GM13977 (cell line): ENCODE data around the gene KISS1.
"Not testable (repeated sequence)": the region's sequence is repeated elsewhere in the genome, so short reads cannot be mapped to it uniquely, and the experiment has no call there.

ENCODE experiments used
- DNase-seq: peaks from one replicate; pipeline ENCODE4 v3.0.0; 2012; ENCODE audit warnings: low spot score
- in situ Hi-C: fragments of 300-500 bp; cut with MboI; formaldehyde crosslinking; loops from one replicate; pipeline ENCODE4 v1.12.0; 2022; ENCODE audit warnings: low sequenced_read_pairs, low pct_unique_long_range_greater_than_20kb, mixed read lengths, inconsistent platforms; ENCODE audit not compliant: unreplicated experiment
- TF ChIP-seq, protein P1 (sequence below): IDR thresholded peaks from 2 replicates; pipeline ENCODE4 v1.5.1; 2012; ENCODE audit warnings: mild to moderate bottlenecking, control low read depth; ENCODE audit not compliant: insufficient read depth; ENCODE audit errors: extremely low read depth, missing control alignments

The KISS1 gene, protein sequence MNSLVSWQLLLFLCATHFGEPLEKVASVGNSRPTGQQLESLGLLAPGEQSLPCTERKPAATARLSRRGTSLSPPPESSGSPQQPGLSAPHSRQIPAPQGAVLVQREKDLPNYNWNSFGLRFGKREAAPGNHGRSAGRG

DNA sequence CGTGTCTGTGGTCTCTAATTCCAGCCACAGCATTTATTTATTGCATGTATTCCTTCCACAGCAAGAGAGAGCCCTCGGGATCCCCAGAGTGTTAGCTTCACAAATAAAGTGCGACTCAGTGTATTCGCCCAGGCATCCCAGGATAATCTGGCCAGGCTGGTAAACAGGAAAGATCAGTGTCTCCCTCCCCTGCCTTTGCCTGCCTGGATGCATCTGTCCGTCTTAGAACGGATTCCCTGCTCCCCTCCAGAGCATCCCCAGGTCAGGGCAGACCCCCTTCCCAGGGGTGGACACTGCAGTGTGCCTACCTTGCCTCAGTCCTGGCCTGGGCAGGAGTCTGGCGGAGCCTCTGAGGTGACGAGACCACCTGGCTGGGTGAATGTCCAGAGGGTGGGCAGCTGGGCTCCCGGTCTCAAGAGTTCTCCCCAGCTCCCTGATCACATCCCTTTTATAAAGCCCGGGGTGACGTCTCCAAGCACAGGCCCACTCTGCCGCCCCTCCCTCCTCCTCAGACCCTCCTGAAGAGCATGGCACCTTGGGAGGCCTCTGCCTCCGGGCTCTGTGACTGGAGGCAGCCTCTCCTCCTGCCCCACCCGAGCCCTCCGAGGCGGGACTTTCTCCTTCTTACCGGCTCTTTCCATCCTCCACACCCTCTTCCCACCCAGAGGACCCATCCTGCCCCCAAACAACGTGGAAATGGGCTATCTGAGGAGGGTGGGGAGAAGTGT is at the start of gene KISS1:
KISS1 (minus strand) TSS at position 424 of the 728 bp plus-strand sequence. CDS start 3,615 bp downstream, outside the sequence.
- no peak for DNase-seq
- in situ Hi-C loops = no loop called here

DNA sequence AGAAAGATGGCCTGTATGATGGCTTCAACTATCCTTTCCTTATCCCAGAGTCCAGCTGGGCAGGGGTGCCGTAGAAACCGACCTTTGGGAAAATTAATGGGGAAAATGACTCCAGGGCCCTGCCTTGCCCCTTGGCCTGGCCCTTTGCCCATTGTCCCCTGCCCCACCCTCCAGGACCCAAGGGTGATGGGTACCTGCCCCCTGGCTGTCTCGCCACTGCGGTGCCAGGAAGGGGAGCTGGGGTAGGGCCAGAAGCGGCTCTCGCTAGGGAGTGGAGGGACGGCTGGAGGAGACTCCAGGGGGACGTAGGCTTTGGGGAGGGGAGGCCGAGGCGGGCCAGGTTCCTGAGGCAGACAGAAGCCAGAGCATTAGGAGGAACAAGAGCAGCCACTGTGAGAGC is 46.6 kb upstream of the KISS1 start:
- TF ChIP-seq, protein P1, sequence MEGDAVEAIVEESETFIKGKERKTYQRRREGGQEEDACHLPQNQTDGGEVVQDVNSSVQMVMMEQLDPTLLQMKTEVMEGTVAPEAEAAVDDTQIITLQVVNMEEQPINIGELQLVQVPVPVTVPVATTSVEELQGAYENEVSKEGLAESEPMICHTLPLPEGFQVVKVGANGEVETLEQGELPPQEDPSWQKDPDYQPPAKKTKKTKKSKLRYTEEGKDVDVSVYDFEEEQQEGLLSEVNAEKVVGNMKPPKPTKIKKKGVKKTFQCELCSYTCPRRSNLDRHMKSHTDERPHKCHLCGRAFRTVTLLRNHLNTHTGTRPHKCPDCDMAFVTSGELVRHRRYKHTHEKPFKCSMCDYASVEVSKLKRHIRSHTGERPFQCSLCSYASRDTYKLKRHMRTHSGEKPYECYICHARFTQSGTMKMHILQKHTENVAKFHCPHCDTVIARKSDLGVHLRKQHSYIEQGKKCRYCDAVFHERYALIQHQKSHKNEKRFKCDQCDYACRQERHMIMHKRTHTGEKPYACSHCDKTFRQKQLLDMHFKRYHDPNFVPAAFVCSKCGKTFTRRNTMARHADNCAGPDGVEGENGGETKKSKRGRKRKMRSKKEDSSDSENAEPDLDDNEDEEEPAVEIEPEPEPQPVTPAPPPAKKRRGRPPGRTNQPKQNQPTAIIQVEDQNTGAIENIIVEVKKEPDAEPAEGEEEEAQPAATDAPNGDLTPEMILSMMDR = no peak
- in situ Hi-C loops = no loop called here
- no peak for DNase-seq

More for the DNA sequence above, at the start of gene KISS1:
- TF ChIP-seq, protein P1 = no peak

DNA sequence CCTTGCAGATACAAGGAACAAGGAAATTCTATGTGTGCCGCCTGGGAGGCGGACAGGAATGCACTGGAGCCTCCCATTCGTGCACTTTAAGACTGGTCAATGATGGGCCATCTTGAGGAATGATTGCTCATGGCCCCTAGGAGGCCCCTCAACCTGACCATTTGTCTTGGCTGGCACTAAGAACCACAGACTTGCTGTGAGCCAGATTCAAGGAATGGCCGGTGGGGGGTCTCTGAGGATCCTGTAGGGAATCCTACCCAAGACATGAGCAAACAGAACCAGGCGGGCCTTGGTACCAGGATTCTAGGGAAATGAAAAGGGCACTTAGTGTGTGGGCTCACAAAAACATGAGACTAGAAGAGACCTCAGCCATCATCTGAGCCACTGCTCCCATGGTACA is 45.6 kb upstream of the KISS1 start:
- TF ChIP-seq, protein P1 = no peak
- in situ Hi-C loops = no loop called here
- no peak for DNase-seq

DNA sequence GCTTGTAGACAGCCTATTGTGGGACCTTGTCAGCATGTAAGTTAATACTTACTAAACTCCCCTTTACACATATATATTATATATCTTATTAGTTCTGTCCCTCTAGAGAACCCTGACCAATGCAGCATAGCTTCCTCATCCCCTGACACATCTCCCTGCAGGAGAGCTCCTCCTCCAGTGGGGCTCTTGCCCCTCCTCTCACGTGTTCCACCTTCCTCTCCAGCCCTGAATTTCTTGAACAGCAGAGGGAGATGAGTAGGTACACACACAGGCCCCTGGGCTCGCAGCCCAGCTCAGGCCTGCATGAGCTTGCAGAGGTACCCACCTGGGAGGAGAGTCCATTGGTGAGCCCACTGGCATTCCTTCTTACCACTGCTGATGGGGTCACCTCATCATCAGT is 44.8 kb upstream of the KISS1 start:
- TF ChIP-seq, protein P1 = no peak
- in situ Hi-C loops = no loop called here
- no peak for DNase-seq

DNA sequence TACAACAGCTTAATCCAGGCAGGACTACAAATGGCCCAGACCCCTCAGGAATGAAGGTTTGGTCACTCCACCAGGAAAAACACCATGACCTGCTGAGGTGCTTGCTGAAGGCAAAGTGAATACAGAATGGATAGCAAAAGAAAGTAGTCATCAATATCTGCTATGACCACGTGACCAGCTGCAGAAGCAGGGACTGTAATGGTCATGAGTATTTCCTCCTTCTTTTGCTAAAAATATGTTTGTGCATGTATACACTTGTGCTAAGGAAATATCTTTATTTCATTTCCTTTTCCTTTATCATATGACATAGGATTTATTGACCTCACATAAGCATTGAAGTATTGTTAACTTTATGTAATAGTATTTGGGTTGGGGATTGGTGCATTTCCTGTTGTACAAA is 43.9 kb upstream of the KISS1 start:
- TF ChIP-seq, protein P1 = no peak
- in situ Hi-C loops = no loop called here
- DNase-seq = no peak

DNA sequence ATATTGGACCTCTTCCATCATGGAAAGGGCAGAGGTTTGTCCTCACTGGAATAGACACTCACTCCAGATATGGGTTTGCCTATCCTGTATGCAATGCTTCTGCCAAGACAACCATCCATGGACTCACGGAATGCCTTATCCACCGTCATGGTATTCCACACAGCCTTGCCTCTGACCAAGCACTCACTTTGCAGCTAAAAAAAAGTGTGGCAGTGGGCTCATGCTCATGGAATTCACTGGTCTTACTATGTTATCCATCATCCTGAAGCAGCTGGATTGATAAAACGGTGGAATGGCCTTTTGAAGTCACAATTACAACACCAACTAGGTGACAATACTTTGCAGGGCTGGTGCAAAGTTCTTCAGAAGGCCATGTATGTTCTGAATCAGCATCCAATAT is 43.1 kb upstream of the KISS1 start:
- DNase-seq, in situ Hi-C loops: not testable (repeated sequence)

DNA sequence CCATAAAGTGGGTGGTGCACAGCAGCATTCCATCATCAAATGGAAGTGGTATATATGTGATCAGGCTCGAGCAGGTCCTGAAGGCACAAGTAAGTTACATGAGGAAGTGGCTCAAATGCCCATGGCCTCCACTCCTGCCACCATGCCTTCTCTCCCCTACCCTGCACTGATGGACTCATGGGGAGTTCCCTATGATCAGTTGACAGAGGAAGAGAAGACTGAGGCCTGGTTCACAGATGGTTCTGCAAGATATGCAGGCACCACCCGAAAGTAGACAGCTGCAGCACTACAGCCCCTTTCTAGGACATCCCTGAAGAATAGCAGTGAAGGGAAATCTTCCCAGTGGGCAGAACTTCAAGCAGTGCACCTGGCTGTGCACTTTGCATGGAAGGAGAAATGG is 42.2 kb upstream of the KISS1 start:
- DNase-seq, in situ Hi-C loops: not testable (repeated sequence)

DNA sequence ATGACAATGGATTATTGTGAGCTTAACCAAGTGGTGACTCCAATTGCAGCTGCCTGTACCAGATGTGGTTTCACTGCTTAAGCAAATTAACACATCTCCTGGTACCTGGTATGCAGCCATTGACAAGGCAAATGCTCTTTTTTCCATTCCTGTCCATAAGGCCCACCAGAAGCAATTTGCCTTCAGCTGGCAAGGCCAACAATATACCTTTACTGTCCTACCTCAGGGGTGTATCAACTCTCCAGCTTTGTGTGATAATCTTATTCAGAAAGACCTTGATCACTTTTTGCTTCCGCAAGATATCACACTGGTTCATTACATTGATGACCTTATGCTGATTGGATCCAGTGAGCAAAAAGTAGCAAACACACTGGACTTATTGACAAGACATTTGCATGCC is 41.2 kb upstream of the KISS1 start:
- in situ Hi-C loops, DNase-seq: not testable (repeated sequence)
